22Rv1 (cell line): ENCODE measurements around the gene KDM4C.

Experiments used
- H3K27ac ChIP-seq: fragments of 450-650 bp; 2 replicates; pipeline ENCODE4 v1.5.1; 2017
- CTCF ChIP-seq: fragments of 450-650 bp; IDR thresholded peaks from 2 replicates; pipeline ENCODE4 v1.5.1; 2017; ENCODE audit warnings: mild to moderate bottlenecking
- ZFX ChIP-seq: fragments of 450-650 bp; IDR thresholded peaks from 2 replicates; pipeline ENCODE4 v1.6.1; 2017; ENCODE audit warnings: antibody characterized with exemption, borderline replicate concordance

KDM4C gene

GRCh38 chr9:7205806-7206205, 448.0 kb downstream of the KDM4C start:
- H3K27ac ChIP-seq = no peak overlapping the region
- TF ChIP-seq ZFX = no peak
- no peak for TF ChIP-seq CTCF

GRCh38 chr9:7206221-7206758, 448.5 kb downstream of the KDM4C start:
- H3K27ac ChIP-seq = no peak overlapping the region
- no peak for TF ChIP-seq CTCF
- TF ChIP-seq ZFX = no peak

GRCh38 chr9:7209016-7209715, 451.4 kb downstream of the KDM4C start:
- no peak for TF ChIP-seq CTCF
- TF ChIP-seq ZFX = no peak
- H3K27ac ChIP-seq = no peak overlapping the region

GRCh38 chr9:7209990-7210389, 452.2 kb downstream of the KDM4C start:
- TF ChIP-seq ZFX = no peak
- no peak for TF ChIP-seq CTCF
- H3K27ac ChIP-seq = no peak overlapping the region

- H3K27ac ChIP-seq = no peak overlapping the region
- TF ChIP-seq ZFX = no peak
- no peak for TF ChIP-seq CTCF
These were observed 453.3 kb downstream of the KDM4C start for GRCh38 chr9:7210854-7211637.

GRCh38 chr9:7211657-7212056, 453.9 kb downstream of the KDM4C start:
- H3K27ac ChIP-seq = no peak overlapping the region
- TF ChIP-seq CTCF (no peak), ZFX (no peak)

GRCh38 chr9:7212101-7212500, 454.3 kb downstream of the KDM4C start:
- H3K27ac ChIP-seq = no peak overlapping the region
- TF ChIP-seq CTCF (no peak), ZFX (no peak)
